ENCODE measurements around the gene PPP2R1A.

DNA sequence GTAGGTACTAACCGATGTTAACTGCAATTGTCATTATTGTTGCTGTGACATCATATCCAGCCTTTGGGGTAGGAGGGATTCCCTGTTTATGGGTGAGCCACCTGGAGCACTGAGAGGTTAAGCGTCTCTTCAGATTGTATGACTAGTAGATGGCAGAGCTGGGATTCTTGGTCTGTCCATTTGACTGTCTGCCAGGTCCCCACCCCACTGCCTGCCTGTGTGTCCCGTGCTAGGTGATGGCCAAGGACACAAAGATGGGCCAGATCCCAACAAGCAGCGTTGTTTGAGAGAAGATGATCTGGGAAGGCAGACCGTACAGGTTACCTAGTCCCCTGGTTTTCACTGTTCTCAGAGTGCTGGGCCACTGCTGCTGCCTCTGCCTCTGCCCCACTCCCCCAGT lies 16.6 kb downstream of the PPP2R1A start:
- TF ChIP-seq, protein P1, sequence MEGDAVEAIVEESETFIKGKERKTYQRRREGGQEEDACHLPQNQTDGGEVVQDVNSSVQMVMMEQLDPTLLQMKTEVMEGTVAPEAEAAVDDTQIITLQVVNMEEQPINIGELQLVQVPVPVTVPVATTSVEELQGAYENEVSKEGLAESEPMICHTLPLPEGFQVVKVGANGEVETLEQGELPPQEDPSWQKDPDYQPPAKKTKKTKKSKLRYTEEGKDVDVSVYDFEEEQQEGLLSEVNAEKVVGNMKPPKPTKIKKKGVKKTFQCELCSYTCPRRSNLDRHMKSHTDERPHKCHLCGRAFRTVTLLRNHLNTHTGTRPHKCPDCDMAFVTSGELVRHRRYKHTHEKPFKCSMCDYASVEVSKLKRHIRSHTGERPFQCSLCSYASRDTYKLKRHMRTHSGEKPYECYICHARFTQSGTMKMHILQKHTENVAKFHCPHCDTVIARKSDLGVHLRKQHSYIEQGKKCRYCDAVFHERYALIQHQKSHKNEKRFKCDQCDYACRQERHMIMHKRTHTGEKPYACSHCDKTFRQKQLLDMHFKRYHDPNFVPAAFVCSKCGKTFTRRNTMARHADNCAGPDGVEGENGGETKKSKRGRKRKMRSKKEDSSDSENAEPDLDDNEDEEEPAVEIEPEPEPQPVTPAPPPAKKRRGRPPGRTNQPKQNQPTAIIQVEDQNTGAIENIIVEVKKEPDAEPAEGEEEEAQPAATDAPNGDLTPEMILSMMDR (IDR thresholded peaks at IDR 0.05; ENCODE audit: low read depth, low read length, poor library complexity, severe bottlenecking): no peak
- TF ChIP-seq EZH2phosphoT487 (IDR thresholded peaks at IDR 0.05; ENCODE audit: borderline replicate concordance, low read length): no peak
